SK-N-SH (cell line): ENCODE data around the gene RNLS.

Experiments
- EP300 ChIP-seq, 2 experiments: IDR thresholded peaks; 2 replicates each; pipeline versions ENCODE4 v1.4.0 to v1.6.1; 2012; ENCODE audit warnings: borderline replicate concordance in 1 of 2, low read depth in 1 of 2, low read length in 1 of 2
- POLR2AphosphoS5 ChIP-seq: IDR thresholded peaks from 2 replicates; pipeline ENCODE4 v1.6.1; 2012; ENCODE audit warnings: low read depth, low read length
- RCOR1 ChIP-seq: fragments of 150-350 bp; IDR thresholded peaks from 2 replicates; pipeline ENCODE4 v1.6.1; 2017; ENCODE audit warnings: antibody characterized with exemption, low read length
- SMC3 ChIP-seq: IDR thresholded peaks from 2 replicates; pipeline ENCODE4 v1.6.1; 2012; ENCODE audit warnings: low read depth, low read length, improper control_type of control experiment
- TAF1 ChIP-seq: IDR thresholded peaks from 2 replicates; pipeline ENCODE4 v1.6.1; 2012; ENCODE audit warnings: low read depth, mild to moderate bottlenecking, low read length, moderate library complexity, borderline replicate concordance
- TF ChIP-seq, protein P1 (sequence below): IDR thresholded peaks from 2 replicates; pipeline ENCODE4 v1.4.0; 2012; ENCODE audit warnings: low read depth, borderline replicate concordance
- TF ChIP-seq, protein P2 (sequence below): IDR thresholded peaks from 2 replicates; pipeline ENCODE4 v1.4.0; 2012; ENCODE audit warnings: low read depth, borderline replicate concordance
- TF ChIP-seq, protein P3 (sequence below): fragments of 200-600 bp; sonication (generic); IDR thresholded peaks from 2 replicates; pipeline ENCODE4 v1.6.1; 2017; ENCODE audit warnings: antibody characterized with exemption, mild to moderate bottlenecking, moderate library complexity

DNA sequence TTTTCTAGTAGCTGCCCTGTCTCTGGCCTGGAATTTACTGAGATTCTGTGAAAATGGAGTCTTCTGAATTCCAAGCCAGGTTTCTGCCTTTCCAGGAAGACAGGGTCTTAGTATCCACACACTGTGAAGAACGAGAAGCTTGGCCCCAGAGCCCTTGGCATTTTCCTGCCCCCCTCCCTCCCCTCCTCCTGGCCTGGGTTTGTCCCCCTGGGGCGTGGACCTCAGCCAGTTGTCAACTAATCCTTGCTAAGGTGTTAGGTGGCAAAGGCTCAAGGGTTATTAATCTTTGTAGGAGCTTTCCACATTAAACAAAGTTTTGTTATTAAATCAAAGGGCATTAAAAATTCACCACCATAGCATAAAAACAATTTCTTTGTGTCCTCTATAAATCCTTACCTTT, 329.5 kb downstream of the RNLS start:
- TF ChIP-seq RCOR1 (no peak), TAF1 (no peak), POLR2AphosphoS5 (no peak), EP300 (IDR thresholded peaks at IDR 0.05; ENCODE audit: borderline replicate concordance in 1 of 2, low read depth in 1 of 2, low read length in 1 of 2) (no peak), SMC3 (no peak)
- TF ChIP-seq, protein P1, sequence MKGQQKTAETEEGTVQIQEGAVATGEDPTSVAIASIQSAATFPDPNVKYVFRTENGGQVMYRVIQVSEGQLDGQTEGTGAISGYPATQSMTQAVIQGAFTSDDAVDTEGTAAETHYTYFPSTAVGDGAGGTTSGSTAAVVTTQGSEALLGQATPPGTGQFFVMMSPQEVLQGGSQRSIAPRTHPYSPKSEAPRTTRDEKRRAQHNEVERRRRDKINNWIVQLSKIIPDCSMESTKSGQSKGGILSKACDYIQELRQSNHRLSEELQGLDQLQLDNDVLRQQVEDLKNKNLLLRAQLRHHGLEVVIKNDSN: no peak
- TF ChIP-seq, protein P2, sequence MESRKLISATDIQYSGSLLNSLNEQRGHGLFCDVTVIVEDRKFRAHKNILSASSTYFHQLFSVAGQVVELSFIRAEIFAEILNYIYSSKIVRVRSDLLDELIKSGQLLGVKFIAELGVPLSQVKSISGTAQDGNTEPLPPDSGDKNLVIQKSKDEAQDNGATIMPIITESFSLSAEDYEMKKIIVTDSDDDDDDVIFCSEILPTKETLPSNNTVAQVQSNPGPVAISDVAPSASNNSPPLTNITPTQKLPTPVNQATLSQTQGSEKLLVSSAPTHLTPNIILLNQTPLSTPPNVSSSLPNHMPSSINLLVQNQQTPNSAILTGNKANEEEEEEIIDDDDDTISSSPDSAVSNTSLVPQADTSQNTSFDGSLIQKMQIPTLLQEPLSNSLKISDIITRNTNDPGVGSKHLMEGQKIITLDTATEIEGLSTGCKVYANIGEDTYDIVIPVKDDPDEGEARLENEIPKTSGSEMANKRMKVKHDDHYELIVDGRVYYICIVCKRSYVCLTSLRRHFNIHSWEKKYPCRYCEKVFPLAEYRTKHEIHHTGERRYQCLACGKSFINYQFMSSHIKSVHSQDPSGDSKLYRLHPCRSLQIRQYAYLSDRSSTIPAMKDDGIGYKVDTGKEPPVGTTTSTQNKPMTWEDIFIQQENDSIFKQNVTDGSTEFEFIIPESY: no peak
- TF ChIP-seq, protein P3, sequence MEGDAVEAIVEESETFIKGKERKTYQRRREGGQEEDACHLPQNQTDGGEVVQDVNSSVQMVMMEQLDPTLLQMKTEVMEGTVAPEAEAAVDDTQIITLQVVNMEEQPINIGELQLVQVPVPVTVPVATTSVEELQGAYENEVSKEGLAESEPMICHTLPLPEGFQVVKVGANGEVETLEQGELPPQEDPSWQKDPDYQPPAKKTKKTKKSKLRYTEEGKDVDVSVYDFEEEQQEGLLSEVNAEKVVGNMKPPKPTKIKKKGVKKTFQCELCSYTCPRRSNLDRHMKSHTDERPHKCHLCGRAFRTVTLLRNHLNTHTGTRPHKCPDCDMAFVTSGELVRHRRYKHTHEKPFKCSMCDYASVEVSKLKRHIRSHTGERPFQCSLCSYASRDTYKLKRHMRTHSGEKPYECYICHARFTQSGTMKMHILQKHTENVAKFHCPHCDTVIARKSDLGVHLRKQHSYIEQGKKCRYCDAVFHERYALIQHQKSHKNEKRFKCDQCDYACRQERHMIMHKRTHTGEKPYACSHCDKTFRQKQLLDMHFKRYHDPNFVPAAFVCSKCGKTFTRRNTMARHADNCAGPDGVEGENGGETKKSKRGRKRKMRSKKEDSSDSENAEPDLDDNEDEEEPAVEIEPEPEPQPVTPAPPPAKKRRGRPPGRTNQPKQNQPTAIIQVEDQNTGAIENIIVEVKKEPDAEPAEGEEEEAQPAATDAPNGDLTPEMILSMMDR: no peak
